ENCODE measurements around the gene EMP2.

DNA sequence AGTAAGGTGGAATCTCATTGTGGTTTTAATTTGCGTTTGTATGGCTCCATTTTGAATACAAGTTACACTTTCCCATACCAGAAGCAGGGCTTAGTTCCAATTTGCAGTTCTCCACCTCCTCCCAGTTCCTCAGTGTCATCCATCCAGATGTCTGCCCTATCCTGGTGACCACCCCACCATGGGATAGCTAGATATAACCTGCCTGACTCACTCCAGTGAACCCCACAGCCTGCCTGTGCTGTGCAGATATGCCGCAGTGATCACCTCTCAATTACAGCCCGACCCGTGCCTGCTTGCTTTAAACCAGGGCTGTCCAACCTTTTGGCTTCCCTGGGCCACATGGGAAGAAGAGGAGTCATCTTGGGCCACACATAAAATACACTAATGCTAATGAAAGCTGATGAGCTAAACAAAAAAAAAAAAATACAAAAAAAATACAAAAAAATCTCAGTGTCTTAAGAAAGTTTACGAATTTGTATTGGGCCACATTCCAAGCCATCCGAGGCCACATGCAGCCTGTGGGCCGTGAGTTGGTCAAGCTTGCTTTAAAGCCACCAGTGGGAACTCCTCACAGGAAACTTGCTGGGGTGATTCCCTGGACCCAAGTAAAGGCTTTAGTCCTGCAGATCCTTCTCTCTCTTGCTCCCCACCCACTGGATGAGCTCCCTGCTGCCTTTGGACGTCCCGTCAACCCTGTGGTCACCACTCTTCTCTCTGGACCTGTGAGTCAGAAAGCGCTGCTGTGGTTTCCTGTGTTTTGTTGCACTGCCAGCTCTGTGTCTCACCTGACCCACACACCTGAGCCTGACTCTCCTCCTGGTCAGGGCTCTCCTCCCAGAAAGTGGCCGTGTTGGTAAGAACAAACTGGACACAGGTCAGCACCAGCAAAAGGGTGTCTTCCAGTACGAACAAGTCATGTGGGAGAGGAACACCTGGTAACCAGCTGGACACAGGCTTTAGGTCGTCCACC, 83.0 kb downstream of the EMP2 start:
- TF ChIP-seq, protein P1, sequence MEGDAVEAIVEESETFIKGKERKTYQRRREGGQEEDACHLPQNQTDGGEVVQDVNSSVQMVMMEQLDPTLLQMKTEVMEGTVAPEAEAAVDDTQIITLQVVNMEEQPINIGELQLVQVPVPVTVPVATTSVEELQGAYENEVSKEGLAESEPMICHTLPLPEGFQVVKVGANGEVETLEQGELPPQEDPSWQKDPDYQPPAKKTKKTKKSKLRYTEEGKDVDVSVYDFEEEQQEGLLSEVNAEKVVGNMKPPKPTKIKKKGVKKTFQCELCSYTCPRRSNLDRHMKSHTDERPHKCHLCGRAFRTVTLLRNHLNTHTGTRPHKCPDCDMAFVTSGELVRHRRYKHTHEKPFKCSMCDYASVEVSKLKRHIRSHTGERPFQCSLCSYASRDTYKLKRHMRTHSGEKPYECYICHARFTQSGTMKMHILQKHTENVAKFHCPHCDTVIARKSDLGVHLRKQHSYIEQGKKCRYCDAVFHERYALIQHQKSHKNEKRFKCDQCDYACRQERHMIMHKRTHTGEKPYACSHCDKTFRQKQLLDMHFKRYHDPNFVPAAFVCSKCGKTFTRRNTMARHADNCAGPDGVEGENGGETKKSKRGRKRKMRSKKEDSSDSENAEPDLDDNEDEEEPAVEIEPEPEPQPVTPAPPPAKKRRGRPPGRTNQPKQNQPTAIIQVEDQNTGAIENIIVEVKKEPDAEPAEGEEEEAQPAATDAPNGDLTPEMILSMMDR (IDR thresholded peaks at IDR 0.05) = no peak
- no peak for TF ChIP-seq POLR2A (IDR thresholded peaks at IDR 0.05)
